Measurements from ENCODE around the gene LATS2. TPM values are rescaled to one million over a fixed set of nuclear protein-coding genes. Genes with fewer than 3 reads are reported as not detected.

Gene LATS2
- total RNA-seq, 1 donor from 2014 or later, result 29.8 TPM

- Mint-ChIP-seq H3K27ac (ENCODE audit: unreplicated experiment) (peak overlapping the region; percentile 5), H3K4me3 (ENCODE audit: unreplicated experiment) (no peak overlapping the region), H3K27me3 (ENCODE audit: unreplicated experiment) (peaks cover 6% of the 10 kb centered on the region), H3K4me1 (ENCODE audit: unreplicated experiment) (peaks cover 8% of the 10 kb centered on the region), H3K9me3 (ENCODE audit: unreplicated experiment) (no peaks in the 10 kb centered on the region), H3K36me3 (ENCODE audit: low read depth, unreplicated experiment) (peaks cover 27% of the 10 kb centered on the region)
- no peak for TF ChIP-seq CTCF (IDR thresholded peaks at IDR 0.05; ENCODE audit: unreplicated experiment)
- DNase-seq (ENCODE audit: low spot score), result no peak
These were observed 69.5 kb downstream of the LATS2 start for GRCh38 chr13:20991741-20992520.

GRCh38 chr13:20990910-20991525 is 70.4 kb downstream of the LATS2 start:
- TF ChIP-seq CTCF (IDR thresholded peaks at IDR 0.05; ENCODE audit: unreplicated experiment), result no peak
- no peaks in the 10 kb centered on the region for H3K9me3 Mint-ChIP-seq (ENCODE audit: unreplicated experiment)
- H3K27ac Mint-ChIP-seq (ENCODE audit: unreplicated experiment), result peak overlapping the region; percentile 67
- H3K36me3 Mint-ChIP-seq (ENCODE audit: low read depth, unreplicated experiment), result peaks cover 33% of the 10 kb centered on the region
- H3K4me3 Mint-ChIP-seq (ENCODE audit: unreplicated experiment), result no peak overlapping the region
- peaks cover 8% of the 10 kb centered on the region for H3K4me1 Mint-ChIP-seq (ENCODE audit: unreplicated experiment)
- peaks cover 6% of the 10 kb centered on the region for H3K27me3 Mint-ChIP-seq (ENCODE audit: unreplicated experiment)
- DNase-seq (ENCODE audit: low spot score), result no peak

- peaks cover 35% of the 10 kb centered on the region for H3K36me3 Mint-ChIP-seq (ENCODE audit: low read depth, unreplicated experiment)
- no peak overlapping the region for H3K4me3 Mint-ChIP-seq (ENCODE audit: unreplicated experiment)
- peaks cover 6% of the 10 kb centered on the region for H3K27me3 Mint-ChIP-seq (ENCODE audit: unreplicated experiment)
- peaks cover 8% of the 10 kb centered on the region for H3K4me1 Mint-ChIP-seq (ENCODE audit: unreplicated experiment)
- DNase-seq (ENCODE audit: low spot score), result no peak
- TF ChIP-seq CTCF (IDR thresholded peaks at IDR 0.05; ENCODE audit: unreplicated experiment), result no peak
- H3K27ac Mint-ChIP-seq (ENCODE audit: unreplicated experiment), result no peak overlapping the region
- H3K9me3 Mint-ChIP-seq (ENCODE audit: unreplicated experiment), result no peaks in the 10 kb centered on the region
These were observed 71.6 kb downstream of the LATS2 start for GRCh38 chr13:20989656-20990321.

GRCh38 chr13:20988909-20989655 is 72.3 kb downstream of the LATS2 start:
- Mint-ChIP-seq H3K27me3 (ENCODE audit: unreplicated experiment) (peaks cover 4% of the 10 kb centered on the region), H3K4me3 (ENCODE audit: unreplicated experiment) (no peak overlapping the region), H3K9me3 (ENCODE audit: unreplicated experiment) (no peaks in the 10 kb centered on the region), H3K27ac (ENCODE audit: unreplicated experiment) (no peak overlapping the region), H3K36me3 (ENCODE audit: low read depth, unreplicated experiment) (peaks cover 31% of the 10 kb centered on the region), H3K4me1 (ENCODE audit: unreplicated experiment) (peaks cover 8% of the 10 kb centered on the region)
- DNase-seq (ENCODE audit: low spot score), result no peak
- TF ChIP-seq CTCF (IDR thresholded peaks at IDR 0.05; ENCODE audit: unreplicated experiment), result no peak
